Skeletal muscle satellite cell (primary cell): ENCODE measurements around the gene MYO1C.

Experiments used
- H3K27me3 ChIP-seq: 2 replicates; pipeline ENCODE4 v1.7.0; 2013; ENCODE audit warnings: low read length; ENCODE audit not compliant: control insufficient read depth, insufficient read depth
- H3K36me3 ChIP-seq: 2 replicates; pipeline ENCODE4 v1.7.0; 2013; ENCODE audit warnings: mild to moderate bottlenecking, control low read depth, low read length; ENCODE audit not compliant: insufficient read depth
- H3K4me1 ChIP-seq: 2 replicates; pipeline ENCODE4 v1.7.0; 2013; ENCODE audit warnings: low read length; ENCODE audit not compliant: control insufficient read depth, insufficient read depth
- H3K4me2 ChIP-seq: 2 replicates; pipeline ENCODE4 v1.7.0; 2013; ENCODE audit warnings: mild to moderate bottlenecking, low read length
- H3K4me3 ChIP-seq: 2 replicates; pipeline ENCODE4 v1.7.0; 2013; ENCODE audit warnings: low read length
- H3K9ac ChIP-seq: 2 replicates; pipeline ENCODE4 v1.7.0; 2013; ENCODE audit warnings: mild to moderate bottlenecking, low read depth, low read length, moderate library complexity
- H3K9me3 ChIP-seq: replicated peaks from 2 replicates; pipeline ENCODE4 v1.7.0; 2013; ENCODE audit warnings: mild to moderate bottlenecking, control low read depth, low read length

MYO1C gene

GRCh38 chr17:1505586-1505985, 13.1 kb upstream of the MYO1C start:
- no peak overlapping the region for H3K4me3 ChIP-seq
- H3K4me2 ChIP-seq, result no peak overlapping the region
- H3K36me3 ChIP-seq, result peaks cover 6% of the 10 kb centered on the region
- H3K27me3 ChIP-seq, result no peaks in the 10 kb centered on the region
- H3K9ac ChIP-seq, result no peak overlapping the region
- H3K4me1 ChIP-seq, result no peaks in the 10 kb centered on the region
- no peaks in the 10 kb centered on the region for H3K9me3 ChIP-seq

DNA sequence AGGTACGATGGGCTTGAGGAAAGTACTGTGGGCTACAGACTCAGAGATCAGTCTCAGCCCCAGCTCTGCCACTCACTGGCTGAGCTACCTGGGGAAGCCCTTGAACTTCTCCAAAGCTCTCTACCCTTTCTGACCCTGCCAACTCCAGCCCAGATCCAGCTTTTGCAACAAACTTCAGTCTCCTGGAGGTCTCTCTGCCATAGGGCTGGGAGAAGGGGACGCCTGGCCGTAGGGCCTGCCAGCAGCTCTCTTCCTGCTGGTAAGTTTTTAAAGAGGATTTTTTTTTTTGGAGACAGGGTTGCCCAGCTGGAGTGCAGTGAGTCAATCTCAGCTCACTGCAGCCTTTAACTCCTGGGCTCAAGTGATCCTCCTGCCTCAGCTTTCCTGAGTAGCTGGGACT, 12.4 kb upstream of the MYO1C start:
- Histone ChIP-seq H3K4me2 (no peak overlapping the region), H3K4me3 (no peak overlapping the region), H3K9me3 (no peaks in the 10 kb centered on the region), H3K27me3 (no peaks in the 10 kb centered on the region), H3K4me1 (no peaks in the 10 kb centered on the region), H3K36me3 (peaks cover 6% of the 10 kb centered on the region), H3K9ac (no peak overlapping the region)

DNA sequence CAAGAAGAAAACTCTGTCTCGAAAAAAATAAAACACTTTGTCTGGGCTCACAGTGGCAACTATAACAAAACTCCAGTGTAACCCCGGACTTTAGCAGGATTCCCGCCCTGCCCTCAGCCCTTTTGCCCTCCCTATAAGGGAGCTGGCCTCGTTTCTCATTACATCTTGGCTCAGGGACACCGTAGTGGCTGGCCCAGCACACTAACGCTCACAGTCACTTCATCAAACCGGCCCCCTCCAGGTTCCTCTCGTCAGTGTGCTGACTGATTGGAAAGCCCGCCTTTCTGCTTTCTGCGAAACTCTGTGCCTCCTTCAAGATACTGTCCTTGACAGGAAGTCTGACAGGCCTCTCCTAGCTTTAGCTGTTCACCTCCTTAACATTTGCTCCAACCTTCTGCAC, 11.2 kb upstream of the MYO1C start:
- Histone ChIP-seq H3K27me3 (no peaks in the 10 kb centered on the region), H3K36me3 (peaks cover 6% of the 10 kb centered on the region)

GRCh38 chr17:1498869-1499268, 6.4 kb upstream of the MYO1C start:
- no peak overlapping the region for H3K9ac ChIP-seq
- H3K9me3 ChIP-seq, result no peaks in the 10 kb centered on the region
- H3K4me2 ChIP-seq, result no peak overlapping the region
- H3K27me3 ChIP-seq, result no peaks in the 10 kb centered on the region
- peaks cover 9% of the 10 kb centered on the region for H3K36me3 ChIP-seq
- H3K4me3 ChIP-seq, result no peak overlapping the region
- H3K4me1 ChIP-seq, result peaks cover 22% of the 10 kb centered on the region

More for the DNA sequence above, 11.2 kb upstream of the MYO1C start:
- Histone ChIP-seq H3K9me3 (no peaks in the 10 kb centered on the region), H3K9ac (no peak overlapping the region), H3K4me1 (no peaks in the 10 kb centered on the region), H3K4me3 (no peak overlapping the region), H3K4me2 (no peak overlapping the region)

- no peak overlapping the region for H3K9ac ChIP-seq
- H3K4me1 ChIP-seq, result peaks cover 22% of the 10 kb centered on the region
- peaks cover 9% of the 10 kb centered on the region for H3K36me3 ChIP-seq
- no peaks in the 10 kb centered on the region for H3K27me3 ChIP-seq
- H3K4me2 ChIP-seq, result no peak overlapping the region
- H3K4me3 ChIP-seq, result no peak overlapping the region
- H3K9me3 ChIP-seq, result no peaks in the 10 kb centered on the region
Observed at GRCh38 chr17:1498233-1498632, 5.7 kb upstream of the MYO1C start.

GRCh38 chr17:1497831-1498230, 5.3 kb upstream of the MYO1C start:
- no peak overlapping the region for H3K9ac ChIP-seq
- no peak overlapping the region for H3K4me3 ChIP-seq
- no peaks in the 10 kb centered on the region for H3K9me3 ChIP-seq

DNA sequence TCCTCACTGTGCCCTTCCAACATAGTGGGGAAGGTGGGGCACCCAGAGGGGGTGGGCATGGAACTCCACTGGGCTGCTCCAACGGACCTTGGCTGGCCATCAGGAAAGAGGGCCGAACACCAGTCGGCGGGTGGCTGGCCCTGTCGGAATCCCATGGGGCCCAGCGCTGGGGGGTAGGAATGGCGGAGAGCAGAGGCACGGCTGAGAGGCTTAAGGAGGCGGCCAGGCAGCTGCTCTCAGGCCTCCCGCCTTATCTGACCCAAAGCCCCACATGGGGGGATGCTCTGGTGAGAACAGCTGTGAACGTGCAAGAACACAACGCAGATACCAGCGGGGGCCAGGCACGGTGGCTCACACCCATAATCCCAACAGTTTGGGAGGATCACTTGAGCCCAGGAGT, 4.4 kb upstream of the MYO1C start:
- Histone ChIP-seq H3K4me1 (peaks cover 31% of the 10 kb centered on the region), H3K36me3 (peaks cover 9% of the 10 kb centered on the region), H3K4me3 (no peak overlapping the region), H3K4me2 (no peak overlapping the region), H3K9ac (no peak overlapping the region), H3K9me3 (no peaks in the 10 kb centered on the region), H3K27me3 (no peaks in the 10 kb centered on the region)

More at GRCh38 chr17:1497831-1498230, 5.3 kb upstream of the MYO1C start:
- H3K36me3 ChIP-seq, result peaks cover 9% of the 10 kb centered on the region
- H3K4me1 ChIP-seq, result peaks cover 22% of the 10 kb centered on the region
- no peak overlapping the region for H3K4me2 ChIP-seq
- no peaks in the 10 kb centered on the region for H3K27me3 ChIP-seq

DNA sequence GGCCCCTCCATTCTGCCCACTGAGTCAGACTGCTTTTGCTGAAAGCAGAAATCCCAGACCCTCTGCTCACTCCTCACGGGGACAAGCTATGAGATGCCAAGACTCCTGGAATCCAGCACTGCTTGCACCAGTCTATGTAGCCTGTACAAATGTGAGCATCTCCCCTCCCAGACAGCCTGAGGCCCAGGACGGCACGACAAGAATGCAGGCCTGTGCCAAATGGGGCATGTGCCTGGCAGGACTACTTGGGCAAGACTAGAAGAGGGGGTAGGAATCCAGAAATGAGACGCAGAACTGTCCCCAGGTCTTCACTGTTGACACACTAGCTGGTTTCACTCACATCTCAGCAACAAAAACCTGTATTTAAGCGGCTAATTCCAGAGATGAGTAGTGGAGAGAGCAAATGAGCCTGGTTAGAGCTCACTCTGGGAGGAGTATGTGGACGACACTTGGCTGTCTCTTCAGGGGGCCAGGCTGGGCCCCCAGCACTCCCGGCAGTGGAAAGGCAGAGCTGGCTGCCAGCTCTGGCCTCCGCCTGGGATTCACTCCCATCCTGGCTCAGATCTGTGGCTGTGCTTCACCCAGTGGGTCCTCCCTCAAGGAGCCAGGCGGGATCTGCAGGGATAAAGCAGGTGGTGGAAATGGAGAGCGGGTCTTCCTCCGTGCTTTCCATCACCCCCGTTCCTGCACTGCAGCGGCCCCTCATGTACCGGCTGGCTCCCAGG, 2.9 kb upstream of the MYO1C start:
- peaks cover 33% of the 10 kb centered on the region for H3K4me1 ChIP-seq
- H3K9ac ChIP-seq, result no peak overlapping the region
- no peak overlapping the region for H3K4me3 ChIP-seq
- peak overlapping the region; percentile 23 for H3K4me2 ChIP-seq
- no peaks in the 10 kb centered on the region for H3K27me3 ChIP-seq
- H3K9me3 ChIP-seq, result no peaks in the 10 kb centered on the region
- peaks cover 9% of the 10 kb centered on the region for H3K36me3 ChIP-seq

GRCh38 chr17:1494736-1495253, 2.3 kb upstream of the MYO1C start:
- no peaks in the 10 kb centered on the region for H3K27me3 ChIP-seq
- peaks cover 9% of the 10 kb centered on the region for H3K36me3 ChIP-seq
- H3K9ac ChIP-seq, result no peak overlapping the region
- H3K4me1 ChIP-seq, result peaks cover 36% of the 10 kb centered on the region
- H3K9me3 ChIP-seq, result no peaks in the 10 kb centered on the region
- H3K4me2 ChIP-seq, result peak overlapping the region; percentile 23
- no peak overlapping the region for H3K4me3 ChIP-seq

DNA sequence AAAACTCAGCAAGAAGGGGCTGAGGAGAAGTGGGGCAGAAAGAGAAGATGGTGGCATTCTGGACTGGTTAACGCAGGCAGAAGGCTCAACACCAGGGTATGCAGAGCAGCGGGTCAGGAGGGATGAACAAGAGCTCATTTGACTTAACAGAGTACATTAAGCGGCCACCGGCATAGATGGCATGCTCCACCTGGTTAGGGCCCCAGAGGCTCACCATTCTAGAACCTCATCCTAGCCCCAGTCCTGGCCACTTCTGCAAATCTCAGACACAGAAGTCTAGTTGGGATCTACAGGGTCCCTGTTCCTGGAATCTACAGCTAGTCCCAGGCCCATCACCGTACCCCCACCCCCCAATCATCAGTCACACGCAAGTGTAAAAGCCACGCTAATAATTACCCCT, 1.7 kb upstream of the MYO1C start:
- Histone ChIP-seq H3K4me2 (no peak overlapping the region), H3K36me3 (peaks cover 9% of the 10 kb centered on the region), H3K4me1 (peaks cover 42% of the 10 kb centered on the region), H3K9me3 (no peaks in the 10 kb centered on the region), H3K4me3 (no peak overlapping the region), H3K27me3 (no peaks in the 10 kb centered on the region), H3K9ac (no peak overlapping the region)

GRCh38 chr17:1493291-1493980, 950 bp upstream of the MYO1C start:
- Histone ChIP-seq H3K9ac (no peak overlapping the region), H3K9me3 (no peaks in the 10 kb centered on the region), H3K27me3 (no peaks in the 10 kb centered on the region), H3K4me3 (no peak overlapping the region), H3K4me2 (no peak overlapping the region), H3K36me3 (peaks cover 9% of the 10 kb centered on the region), H3K4me1 (peaks cover 49% of the 10 kb centered on the region)
